Activated CD4-positive, CD25-positive, alpha-beta regulatory T cell treated with anti-CD3 and anti-CD28 coated beads, Interleukin-2, amount 50 U/mL, for 24 hours (primary cell): Measurements from ENCODE around the gene TMEM101.
"Not testable (repeated sequence)": the region's sequence is repeated elsewhere in the genome, so short reads cannot be mapped to it uniquely, and the experiment has no call there.

Experiments
- ATAC-seq, 2 donors: fragments of 150-1000 bp; cut with Tn5 transposase; one replicate each; pipeline ENCODE4 v1.10.0; 2021; ENCODE audit warnings: mild to moderate bottlenecking in 1 of 2, moderate library complexity in 1 of 2

The TMEM101 gene

GRCh38 chr17:43974382-43975266, 40.1 kb downstream of the TMEM101 start:
- no peak for ATAC-seq

- ATAC-seq = not testable (repeated sequence)
Observed at GRCh38 chr17:43972444-43973212, 42.1 kb downstream of the TMEM101 start.

GRCh38 chr17:43971436-43971835, 43.3 kb downstream of the TMEM101 start:
- ATAC-seq = not testable (repeated sequence)

- no peak for ATAC-seq
Observed at GRCh38 chr17:43970366-43970765, 44.4 kb downstream of the TMEM101 start.

- ATAC-seq = no peak
Observed at GRCh38 chr17:43967251-43967875, 47.4 kb downstream of the TMEM101 start.

GRCh38 chr17:43966276-43966675, 48.5 kb downstream of the TMEM101 start:
- ATAC-seq = no peak

- no peak for ATAC-seq
Observed at GRCh38 chr17:43962479-43962878, 52.3 kb downstream of the TMEM101 start.

- ATAC-seq = no peak
Observed at GRCh38 chr17:43961954-43962353, 52.8 kb downstream of the TMEM101 start.

- ATAC-seq = not testable (repeated sequence)
Observed at GRCh38 chr17:43961292-43961691, 53.5 kb downstream of the TMEM101 start.
